Choroid plexus epithelial cell (primary cell): ENCODE measurements around the gene VASH1.

ENCODE experiments used
- DNase-seq: peaks from one replicate; pipeline ENCODE4 v3.0.0-alpha.2; 2010; ENCODE audit warnings: low read depth
- H3K4me3 ChIP-seq: 2 replicates; pipeline ENCODE4 v1.5.1; 2011; ENCODE audit warnings: low read depth, mild to moderate bottlenecking, control low read depth, low read length, moderate library complexity
- TF ChIP-seq, protein P1 (sequence below): conservative IDR thresholded peaks from 2 replicates; pipeline ENCODE4 v1.5.1; 2011; ENCODE audit warnings: low read depth, mild to moderate bottlenecking, control low read depth, inconsistent platforms, low read length, moderate library complexity

VASH1 gene

DNA sequence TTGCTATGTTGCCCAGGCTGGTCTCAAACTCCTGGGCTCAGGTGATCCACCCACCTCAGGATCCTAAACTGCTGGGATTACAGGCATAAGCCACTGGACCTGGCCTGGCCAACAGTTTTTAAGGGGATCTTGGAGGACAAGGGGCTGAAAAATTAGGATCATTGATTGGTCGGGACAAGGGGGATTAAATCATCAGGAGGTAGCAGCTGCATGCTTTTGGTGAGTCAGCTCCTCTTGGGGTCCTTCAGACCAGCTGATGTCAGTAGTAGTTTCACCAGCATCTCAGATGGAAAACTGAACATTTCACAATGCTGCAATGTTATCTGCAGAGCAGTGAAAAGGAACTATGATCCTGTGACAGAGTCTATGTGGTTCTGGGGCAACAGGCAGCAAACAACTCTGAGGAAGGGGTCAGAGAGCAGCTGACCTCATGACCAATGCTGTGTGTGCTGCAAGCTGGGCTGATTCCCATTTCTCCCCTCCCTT is 71.3 kb downstream of the VASH1 start:
- TF ChIP-seq, protein P1, sequence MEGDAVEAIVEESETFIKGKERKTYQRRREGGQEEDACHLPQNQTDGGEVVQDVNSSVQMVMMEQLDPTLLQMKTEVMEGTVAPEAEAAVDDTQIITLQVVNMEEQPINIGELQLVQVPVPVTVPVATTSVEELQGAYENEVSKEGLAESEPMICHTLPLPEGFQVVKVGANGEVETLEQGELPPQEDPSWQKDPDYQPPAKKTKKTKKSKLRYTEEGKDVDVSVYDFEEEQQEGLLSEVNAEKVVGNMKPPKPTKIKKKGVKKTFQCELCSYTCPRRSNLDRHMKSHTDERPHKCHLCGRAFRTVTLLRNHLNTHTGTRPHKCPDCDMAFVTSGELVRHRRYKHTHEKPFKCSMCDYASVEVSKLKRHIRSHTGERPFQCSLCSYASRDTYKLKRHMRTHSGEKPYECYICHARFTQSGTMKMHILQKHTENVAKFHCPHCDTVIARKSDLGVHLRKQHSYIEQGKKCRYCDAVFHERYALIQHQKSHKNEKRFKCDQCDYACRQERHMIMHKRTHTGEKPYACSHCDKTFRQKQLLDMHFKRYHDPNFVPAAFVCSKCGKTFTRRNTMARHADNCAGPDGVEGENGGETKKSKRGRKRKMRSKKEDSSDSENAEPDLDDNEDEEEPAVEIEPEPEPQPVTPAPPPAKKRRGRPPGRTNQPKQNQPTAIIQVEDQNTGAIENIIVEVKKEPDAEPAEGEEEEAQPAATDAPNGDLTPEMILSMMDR = no peak
- H3K4me3 ChIP-seq = no peak overlapping the region
- peak; percentile 45 for DNase-seq
